ENCODE data around the gene FGFR1OP2.

GRCh38 chr12:27002141-27002540 lies 63.9 kb downstream of the FGFR1OP2 start:
- TF ChIP-seq CTCF (IDR thresholded peaks at IDR 0.05), result no peak
- TF ChIP-seq POLR2AphosphoS5 (IDR thresholded peaks at IDR 0.05), result no peak
- no peak for TF ChIP-seq POLR2A (IDR thresholded peaks at IDR 0.05)
- TF ChIP-seq EP300 (IDR thresholded peaks at IDR 0.05; ENCODE audit: low read depth), result no peak

Measured in transverse colon (tissue), 4 donors.